ENCODE data around the gene PTH1R. TPM values are rescaled to one million over a fixed set of nuclear protein-coding genes. Genes with fewer than 3 reads are reported as not detected.
A peak's percentile ranks its signal among the peaks of the same experiment; 100 is the strongest.

Gene PTH1R
- total and polyA plus RNA-seq, 11 donors = 2.1 to 23.4 (median 6.5) TPM

DNA sequence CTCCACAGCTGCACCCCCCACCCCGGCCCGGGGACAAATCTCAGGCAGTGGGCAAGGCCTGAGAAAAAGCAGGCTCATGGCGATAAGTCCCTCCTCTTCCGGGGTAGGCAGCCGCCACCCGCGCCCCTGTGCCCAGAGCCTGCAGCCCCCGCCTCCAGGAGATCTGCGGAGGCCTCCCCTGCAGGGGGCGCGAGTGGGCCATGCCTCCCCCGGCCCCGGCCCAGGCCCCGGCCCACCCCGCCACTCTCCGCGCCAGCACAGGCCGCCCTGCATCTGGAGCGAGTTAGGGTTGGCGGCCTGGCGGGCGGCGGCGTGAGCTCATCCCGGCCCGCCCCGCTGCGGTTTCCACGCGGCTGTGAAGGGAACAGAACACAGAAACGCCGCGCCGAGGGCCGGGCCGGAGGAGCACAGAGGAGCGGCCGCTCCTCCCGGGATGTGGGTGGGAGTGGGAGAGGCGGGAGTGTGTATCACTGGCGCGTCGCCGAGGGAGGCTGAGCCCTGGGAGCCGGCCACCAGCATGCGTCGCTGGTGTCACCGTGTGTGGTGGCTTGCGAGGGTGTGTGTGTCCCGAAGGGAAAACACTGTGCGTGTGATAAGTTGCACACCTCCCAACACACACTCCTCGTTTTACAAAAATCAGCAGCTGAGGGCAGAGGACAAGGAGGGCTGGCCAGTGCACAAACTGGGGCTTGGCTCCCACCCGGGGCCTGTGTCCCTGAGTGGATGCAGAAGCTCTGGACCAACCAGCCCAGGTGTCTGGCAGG, 31.5 kb upstream of the PTH1R start:
- DNase-seq = peak; percentile 71 to 90 (median 81)
- WGBS, 4 donors = 2 to 3% (median 2%) methylated on average over 7 to 53 of the region's 53 CpGs

DNA sequence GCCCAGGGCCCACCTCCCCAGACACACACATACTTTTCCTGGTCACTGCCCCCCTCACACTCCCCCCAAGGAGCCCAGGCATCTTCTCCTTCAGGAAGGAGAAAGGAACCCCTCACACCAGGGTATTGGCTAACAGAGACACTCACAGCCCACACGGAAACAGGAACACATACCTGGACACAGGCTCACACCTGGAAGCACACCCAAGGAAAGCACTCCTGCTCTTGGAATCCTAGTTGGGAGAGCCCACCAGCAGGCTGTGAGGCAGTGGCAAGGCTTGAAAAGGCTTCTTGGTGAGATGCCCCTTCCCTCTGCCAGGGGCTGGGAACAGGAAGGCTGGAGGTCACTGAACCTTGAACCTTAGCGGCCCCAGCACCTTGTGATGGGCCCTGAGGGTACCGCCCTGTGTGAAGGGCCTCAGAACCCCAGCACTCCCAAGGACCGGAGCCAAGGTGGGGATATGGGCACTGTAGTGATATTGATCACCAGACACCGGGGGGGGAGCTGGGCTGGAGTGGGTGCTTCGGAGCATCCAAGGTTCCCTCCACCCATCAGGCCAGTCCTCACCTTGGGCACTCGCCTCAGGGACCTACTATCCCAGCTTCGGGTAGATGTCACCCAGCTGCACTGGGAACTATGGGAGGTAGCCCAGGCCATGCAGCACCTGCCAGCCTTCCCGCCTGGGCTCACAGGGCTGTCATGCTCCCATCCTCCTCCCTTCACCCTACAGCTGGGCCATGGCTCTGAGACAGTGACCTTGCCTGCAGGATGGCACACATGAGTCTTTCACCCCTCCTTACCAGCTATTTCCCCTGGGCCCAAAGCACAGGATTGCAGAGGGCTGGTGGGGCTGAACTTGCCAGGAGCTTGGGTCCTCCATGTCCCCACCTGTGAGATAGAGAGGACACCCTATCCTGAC, 30.6 kb upstream of the PTH1R start:
- DNase-seq = peak in 2 of 5 donors; percentile 24 to 56
- Histone ChIP-seq H3K27ac (peak overlapping the region in 11 of 12 donors; percentile 11 to 85 (median 77)), H3K4me1 (peaks cover 0 to 50% (median 31%) of the 10 kb centered on the region in 12 donors), H3K9me3 (peaks cover 0 to 19% (median under 1%) of the 10 kb centered on the region in 12 donors), H3K27me3 (no peaks in the 10 kb centered on the region), H3K36me3 (peaks cover 0 to 20% (median 0%) of the 10 kb centered on the region in 9 donors), H3K4me3 (peak overlapping the region in 9 of 12 donors; percentile 25 to 65 (median 54))
- TF ChIP-seq, protein P1, sequence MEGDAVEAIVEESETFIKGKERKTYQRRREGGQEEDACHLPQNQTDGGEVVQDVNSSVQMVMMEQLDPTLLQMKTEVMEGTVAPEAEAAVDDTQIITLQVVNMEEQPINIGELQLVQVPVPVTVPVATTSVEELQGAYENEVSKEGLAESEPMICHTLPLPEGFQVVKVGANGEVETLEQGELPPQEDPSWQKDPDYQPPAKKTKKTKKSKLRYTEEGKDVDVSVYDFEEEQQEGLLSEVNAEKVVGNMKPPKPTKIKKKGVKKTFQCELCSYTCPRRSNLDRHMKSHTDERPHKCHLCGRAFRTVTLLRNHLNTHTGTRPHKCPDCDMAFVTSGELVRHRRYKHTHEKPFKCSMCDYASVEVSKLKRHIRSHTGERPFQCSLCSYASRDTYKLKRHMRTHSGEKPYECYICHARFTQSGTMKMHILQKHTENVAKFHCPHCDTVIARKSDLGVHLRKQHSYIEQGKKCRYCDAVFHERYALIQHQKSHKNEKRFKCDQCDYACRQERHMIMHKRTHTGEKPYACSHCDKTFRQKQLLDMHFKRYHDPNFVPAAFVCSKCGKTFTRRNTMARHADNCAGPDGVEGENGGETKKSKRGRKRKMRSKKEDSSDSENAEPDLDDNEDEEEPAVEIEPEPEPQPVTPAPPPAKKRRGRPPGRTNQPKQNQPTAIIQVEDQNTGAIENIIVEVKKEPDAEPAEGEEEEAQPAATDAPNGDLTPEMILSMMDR (IDR thresholded peaks at IDR 0.05) = no peak
- TF ChIP-seq POLR2A (IDR thresholded peaks at IDR 0.05) = no peak
- intact Hi-C loops (cut with DNase I) = loop anchor here in 3 of 10 donors (5.0 to 10.0 kb wide), 2 partner anchors 140 to 142 kb away; partner anchors contain the start of gene TMIE (in 1 of the 3)
- 67 to 79% (median 73%) methylated on average over 1 to 9 of the region's 9 CpGs for WGBS, 4 donors
- peak in 3 of 4 donors; percentile 0 to 6 (median 1) for ATAC-seq

More for the DNA sequence above, 31.5 kb upstream of the PTH1R start:
- peaks cover 0 to 28% (median 0%) of the 10 kb centered on the region in 9 donors for H3K36me3 ChIP-seq
- H3K27ac ChIP-seq = peak overlapping the region in 11 of 12 donors; percentile 11 to 85 (median 77)
- no peak for TF ChIP-seq POLR2A (IDR thresholded peaks at IDR 0.05)
- TF ChIP-seq, protein P1 (IDR thresholded peaks at IDR 0.05) = peak; percentile 35 to 75 (median 56)
- peaks cover 0 to 28% (median 6%) of the 10 kb centered on the region in 12 donors for H3K9me3 ChIP-seq
- H3K4me3 ChIP-seq = peak overlapping the region; percentile 25 to 65 (median 52)
- ATAC-seq = peak; percentile 6 to 54 (median 39)
- peaks cover 0 to 50% (median 31%) of the 10 kb centered on the region in 12 donors for H3K4me1 ChIP-seq
- intact Hi-C loops (cut with DNase I) = loop anchor here in 4 of 10 donors (2.0 to 10.0 kb wide), 3 partner anchors 139 to 141 kb away; partner anchors contain the start of gene TMIE (in 1 of the 4)
- H3K27me3 ChIP-seq = no peaks in the 10 kb centered on the region

DNA sequence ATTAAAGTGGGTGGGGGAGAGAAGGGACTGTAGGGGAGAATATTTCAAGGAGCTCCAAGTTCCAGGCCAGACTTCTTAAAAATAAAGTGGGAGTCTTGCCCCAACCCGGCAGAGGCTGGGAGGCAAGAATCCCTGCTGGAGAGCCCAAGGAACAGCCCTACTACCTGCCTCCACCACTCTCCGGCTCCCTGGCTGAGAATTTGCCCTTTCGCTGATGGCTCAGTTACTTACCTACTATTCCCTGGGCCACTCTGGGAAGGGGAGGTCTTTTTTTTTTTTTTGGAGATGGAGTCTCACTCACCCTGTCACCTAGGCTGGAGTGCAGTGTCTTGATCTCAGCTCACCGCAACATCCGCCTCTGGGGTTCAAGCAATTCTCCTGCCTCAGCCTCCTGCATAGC, 29.8 kb upstream of the PTH1R start:
- H3K4me1 ChIP-seq = peaks cover 0 to 50% (median 31%) of the 10 kb centered on the region in 12 donors
- intact Hi-C loops (cut with DNase I) = loop anchor here in 3 of 10 donors (5.0 to 10.0 kb wide), 2 partner anchors 140 to 143 kb away; partner anchors contain the start of gene TMIE (in 1 of the 3)
- DNase-seq (peak in 1 of 5 donors; percentile 6), ATAC-seq (no peak)
- H3K27me3 ChIP-seq = no peaks in the 10 kb centered on the region
- H3K27ac ChIP-seq = peak overlapping the region in 6 of 12 donors; percentile 9 to 78 (median 45)
- no peak overlapping the region for H3K4me3 ChIP-seq
- peaks cover 0 to 11% (median 0%) of the 10 kb centered on the region in 9 donors for H3K36me3 ChIP-seq
- H3K9me3 ChIP-seq = peaks cover 0 to 11% (median 0%) of the 10 kb centered on the region in 12 donors
- WGBS, 4 donors = 83 to 91% (median 89%) methylated on average over 5 of the region's 5 CpGs
- TF ChIP-seq, protein P1 (IDR thresholded peaks at IDR 0.05) = no peak
- no peak for TF ChIP-seq POLR2A (IDR thresholded peaks at IDR 0.05)

Measured in heart left ventricle (tissue), 16 donors.